Measurements from ENCODE around the gene TSPAN10. TPM values are rescaled to one million over a fixed set of nuclear protein-coding genes. Genes with fewer than 3 reads are reported as not detected.

The TSPAN10 gene
- total RNA-seq, 5 donors from 2014 or later (not counting 1 experiment from before 2014, with no cell fraction given), result 0.58 to 1.5 (median 0.66) TPM

GRCh38 chr17:81695211-81695610 is 58.2 kb downstream of the TSPAN10 start:
- Mint-ChIP-seq H3K4me3 (no peak overlapping the region), H3K27ac (no peak overlapping the region), H3K9me3 (no peaks in the 10 kb centered on the region), H3K36me3 (peaks cover 25% of the 10 kb centered on the region), H3K4me1 (peaks cover 0 to 2% (median 0%) of the 10 kb centered on the region in 3 donors), H3K27me3 (no peaks in the 10 kb centered on the region)
- ChIA-PET CTCF (no interaction called here), POLR2A (no interaction called here)
- whole genome bisulfite sequencing (ENCODE audit: insufficient coverage), result 91% methylated on average over 5 of the region's 6 CpGs
- H3K27ac ChIP-seq (ENCODE audit: low read length), result no peak overlapping the region
- H3K9me3 ChIP-seq, result no peaks in the 10 kb centered on the region
- no peak overlapping the region for H3K4me3 ChIP-seq (ENCODE audit: control insufficient read depth in 1 of 2, extremely low read depth in 1 of 2, low read length in 1 of 2)
- DNase-seq (no peak), ATAC-seq (replicated peaks in 1 of 4) (no peak)
- peaks cover 54 to 88% of the 10 kb centered on the region in 2 donors for H3K36me3 ChIP-seq (ENCODE audit: control insufficient read depth in 2 of 2, extremely low read depth in 1 of 2, insufficient read depth in 1 of 2, low read length in 1 of 2)
- H3K4me1 ChIP-seq (ENCODE audit: control insufficient read depth in 1 of 2, extremely low read depth in 1 of 2, insufficient read depth in 2 of 2, low read length in 2 of 2), result no peaks in the 10 kb centered on the region
- no peaks in the 10 kb centered on the region for H3K27me3 ChIP-seq (replicated peaks in 1 of 2; ENCODE audit: control insufficient read depth in 2 of 2, extremely low read depth in 1 of 2, insufficient read depth in 2 of 2, low read length in 1 of 2)

- 92% methylated on average over 22 of the region's 22 CpGs for WGBS (ENCODE audit: insufficient coverage)
- no peaks in the 10 kb centered on the region for H3K27me3 Mint-ChIP-seq
- peaks cover 0 to 3% of the 10 kb centered on the region in 2 experiments for H3K4me1 ChIP-seq (ENCODE audit: control insufficient read depth in 1 of 2, extremely low read depth in 1 of 2, insufficient read depth in 2 of 2, low read length in 2 of 2)
- H3K27me3 ChIP-seq (replicated peaks in 1 of 2; ENCODE audit: control insufficient read depth in 2 of 2, extremely low read depth in 1 of 2, insufficient read depth in 2 of 2, low read length in 1 of 2), result no peaks in the 10 kb centered on the region
- H3K9me3 ChIP-seq, result no peaks in the 10 kb centered on the region
- no peak overlapping the region for H3K27ac ChIP-seq (ENCODE audit: low read length)
- CTCF ChIA-PET, result no interaction called here
- H3K9me3 Mint-ChIP-seq, result no peaks in the 10 kb centered on the region
- DNase-seq (no peak), ATAC-seq (replicated peaks in 1 of 4) (no peak)
- H3K4me3 ChIP-seq (ENCODE audit: control insufficient read depth in 1 of 2, extremely low read depth in 1 of 2, low read length in 1 of 2), result no peak overlapping the region
- no peak overlapping the region for H3K27ac Mint-ChIP-seq
- POLR2A ChIA-PET, result no interaction called here
- H3K4me1 Mint-ChIP-seq, result peaks cover 1 to 3% (median 3%) of the 10 kb centered on the region in 3 donors
- H3K36me3 Mint-ChIP-seq, result peaks cover 27% of the 10 kb centered on the region
- H3K4me3 Mint-ChIP-seq, result no peak overlapping the region
- H3K36me3 ChIP-seq (ENCODE audit: control insufficient read depth in 2 of 2, extremely low read depth in 1 of 2, insufficient read depth in 1 of 2, low read length in 1 of 2), result peaks cover 48 to 86% of the 10 kb centered on the region in 2 donors
Measured at GRCh38 chr17:81695801-81696200, 58.8 kb downstream of the TSPAN10 start.

GRCh38 chr17:81696218-81696941 is 59.4 kb downstream of the TSPAN10 start:
- no peaks in the 10 kb centered on the region for H3K27me3 Mint-ChIP-seq
- peaks cover 0 to 9% of the 10 kb centered on the region in 2 experiments for H3K4me1 ChIP-seq (ENCODE audit: control insufficient read depth in 1 of 2, extremely low read depth in 1 of 2, insufficient read depth in 2 of 2, low read length in 2 of 2)
- no peak overlapping the region for H3K27ac ChIP-seq (ENCODE audit: low read length)
- ATAC-seq (replicated peaks in 1 of 4), result no peak
- H3K27me3 ChIP-seq (replicated peaks in 1 of 2; ENCODE audit: control insufficient read depth in 2 of 2, extremely low read depth in 1 of 2, insufficient read depth in 2 of 2, low read length in 1 of 2), result no peaks in the 10 kb centered on the region
- H3K4me1 Mint-ChIP-seq, result peaks cover 6 to 8% (median 7%) of the 10 kb centered on the region in 3 donors
- POLR2A ChIA-PET, result interaction anchor here in 1 of 2 donors (0.5 kb wide), 1 partner anchor 20 kb away, joined by 3 read pairs; no protein-coding TSS in a partner anchor
- no peak overlapping the region for H3K4me3 Mint-ChIP-seq
- WGBS (ENCODE audit: insufficient coverage), result 97% methylated on average over 34 of the region's 40 CpGs
- no peak overlapping the region for H3K4me3 ChIP-seq (ENCODE audit: control insufficient read depth in 1 of 2, extremely low read depth in 1 of 2, low read length in 1 of 2)
- H3K36me3 ChIP-seq (ENCODE audit: control insufficient read depth in 2 of 2, extremely low read depth in 1 of 2, insufficient read depth in 1 of 2, low read length in 1 of 2), result peaks cover 49 to 86% of the 10 kb centered on the region in 2 donors
- no peak overlapping the region for H3K27ac Mint-ChIP-seq
- H3K9me3 ChIP-seq, result no peaks in the 10 kb centered on the region
- no peak for DNase-seq
- CTCF ChIA-PET, result no interaction called here
- no peaks in the 10 kb centered on the region for H3K9me3 Mint-ChIP-seq
- H3K36me3 Mint-ChIP-seq, result peaks cover 29% of the 10 kb centered on the region

- no peak overlapping the region for H3K27ac ChIP-seq (ENCODE audit: low read length)
- peaks cover 6 to 19% of the 10 kb centered on the region in 2 experiments for H3K4me1 ChIP-seq (ENCODE audit: control insufficient read depth in 1 of 2, extremely low read depth in 1 of 2, insufficient read depth in 2 of 2, low read length in 2 of 2)
- no peak overlapping the region for H3K27ac Mint-ChIP-seq
- H3K4me3 ChIP-seq (ENCODE audit: control insufficient read depth in 1 of 2, extremely low read depth in 1 of 2, low read length in 1 of 2), result no peak overlapping the region
- ChIA-PET POLR2A (no interaction called here), CTCF (no interaction called here)
- H3K27me3 Mint-ChIP-seq, result no peaks in the 10 kb centered on the region
- H3K4me3 Mint-ChIP-seq, result no peak overlapping the region
- H3K4me1 Mint-ChIP-seq, result peaks cover 16 to 18% (median 16%) of the 10 kb centered on the region in 3 donors
- ATAC-seq (replicated peaks in 1 of 4), result no peak
- no peaks in the 10 kb centered on the region for H3K27me3 ChIP-seq (replicated peaks in 1 of 2; ENCODE audit: control insufficient read depth in 2 of 2, extremely low read depth in 1 of 2, insufficient read depth in 2 of 2, low read length in 1 of 2)
- H3K36me3 Mint-ChIP-seq, result peaks cover 24% of the 10 kb centered on the region
- no peak for DNase-seq
- peaks cover 41 to 79% of the 10 kb centered on the region in 2 donors for H3K36me3 ChIP-seq (ENCODE audit: control insufficient read depth in 2 of 2, extremely low read depth in 1 of 2, insufficient read depth in 1 of 2, low read length in 1 of 2)
- H3K9me3 ChIP-seq, result no peaks in the 10 kb centered on the region
- H3K9me3 Mint-ChIP-seq, result no peaks in the 10 kb centered on the region
- WGBS (ENCODE audit: insufficient coverage), result 90% methylated on average over 19 of the region's 25 CpGs
Measured at GRCh38 chr17:81697261-81698044, 60.5 kb downstream of the TSPAN10 start.

Other genes starting within 250 kb of the TSPAN10 start
- gene BAHCC1, start 241.7 kb upstream of the TSPAN10 start, total RNA-seq, result under 1 TPM; 0.23 to 0.82 (median 0.33) TPM
- gene ACTG1, start 124.4 kb upstream of the TSPAN10 start, total RNA-seq, result 1,000 to 10,000 TPM; 1,183 to 1,383 (median 1,262) TPM
- 1 to 10 TPM in 3 of 5 donors, under 1 TPM in 2; 0.91 to 4.2 (median 1.2) TPM for gene FSCN2, start 108.8 kb upstream of the TSPAN10 start, total RNA-seq
- 10 to 100 TPM; 31.7 to 62.1 (median 59.0) TPM for gene FAAP100, start 84.8 kb upstream of the TSPAN10 start, total RNA-seq
- 10 to 100 TPM; 79.0 to 96.1 (median 87.2) TPM for gene NPLOC4, start 84 bp upstream of the TSPAN10 start, total RNA-seq
- gene PDE6G, start 19.3 kb downstream of the TSPAN10 start, total RNA-seq, result 1 to 10 TPM in 4 of 5 donors, under 1 TPM in 1; 0.33 to 4.6 (median 1.8) TPM
- gene OXLD1, start 29.4 kb downstream of the TSPAN10 start, total RNA-seq, result 10 to 100 TPM; 34.1 to 93.3 (median 68.1) TPM
- 10 to 100 TPM; 15.9 to 33.9 (median 30.0) TPM for gene CCDC137, start 29.5 kb downstream of the TSPAN10 start, total RNA-seq
- 10 to 100 TPM; 30.9 to 51.0 (median 39.3) TPM for gene ARL16, start 46.6 kb downstream of the TSPAN10 start, total RNA-seq
- 100 to 1,000 TPM; 114 to 205 (median 181) TPM for gene HGS, start 46.8 kb downstream of the TSPAN10 start, total RNA-seq
- 10 to 100 TPM; 18.5 to 33.5 (median 31.4) TPM for gene MRPL12, start 66.2 kb downstream of the TSPAN10 start, total RNA-seq
- 1 to 10 TPM; 3.3 to 8.3 (median 7.4) TPM for gene SLC25A10, start 75.1 kb downstream of the TSPAN10 start, total RNA-seq
- gene GCGR, start 167.0 kb downstream of the TSPAN10 start, total RNA-seq, result under 1 TPM in 1 of 5 donors, not detected in 4; 0.13 TPM
- 10 to 100 TPM; 46.4 to 92.4 (median 77.1) TPM for gene MCRIP1, start 196.1 kb downstream of the TSPAN10 start, total RNA-seq
- gene PPP1R27, start 197.9 kb downstream of the TSPAN10 start, total RNA-seq, result not detected
- gene P4HB, start 223.3 kb downstream of the TSPAN10 start, total RNA-seq, result 100 to 1,000 TPM; 228 to 324 (median 269) TPM
- 100 to 1,000 TPM; 473 to 577 (median 504) TPM for gene ARHGDIA, start 234.1 kb downstream of the TSPAN10 start, total RNA-seq